C4-2B (cell line): ENCODE data around the gene TNFRSF19.

Experiments
- H3K27ac ChIP-seq: fragments of 450-650 bp; 2 replicates; pipeline ENCODE4 v1.5.1; 2017
- ZFX ChIP-seq: fragments of 450-650 bp; IDR thresholded peaks from 2 replicates; pipeline ENCODE4 v1.6.1; 2017
- TF ChIP-seq, protein P1 (sequence below): fragments of 450-650 bp; conservative IDR thresholded peaks from 2 replicates; pipeline ENCODE4 v1.5.1; 2017; ENCODE audit warnings: mild to moderate bottlenecking

The TNFRSF19 gene

DNA sequence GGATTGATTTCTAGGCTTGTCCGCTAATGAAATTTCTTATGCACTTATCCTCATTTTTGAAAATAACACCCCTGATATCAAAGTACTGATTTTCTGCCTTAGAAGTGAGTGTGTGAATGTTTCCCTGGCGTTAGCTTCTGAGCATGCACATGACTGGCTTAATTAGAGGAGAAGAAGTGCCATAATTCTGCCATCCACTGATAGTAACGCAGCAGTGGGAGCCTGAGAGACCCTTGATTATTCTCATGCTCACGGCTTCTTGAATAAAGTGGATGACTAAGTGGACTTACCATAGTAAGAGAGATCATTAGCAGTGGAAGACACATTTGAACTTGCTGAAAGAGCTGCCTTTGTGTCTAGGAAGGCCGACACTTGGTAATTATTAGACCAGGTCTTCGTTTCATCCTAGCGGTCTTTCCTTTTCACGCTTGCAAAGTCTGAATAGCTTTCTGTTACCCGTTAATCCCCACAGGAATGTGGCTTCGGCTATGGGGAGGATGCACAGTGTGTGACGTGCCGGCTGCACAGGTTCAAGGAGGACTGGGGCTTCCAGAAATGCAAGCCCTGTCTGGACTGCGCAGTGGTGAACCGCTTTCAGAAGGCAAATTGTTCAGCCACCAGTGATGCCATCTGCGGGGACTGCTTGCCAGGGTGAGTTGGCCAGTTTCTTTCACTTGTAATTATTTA lies 45.3 kb downstream of the TNFRSF19 start:
- H3K27ac ChIP-seq = no peak overlapping the region
- TF ChIP-seq, protein P1, sequence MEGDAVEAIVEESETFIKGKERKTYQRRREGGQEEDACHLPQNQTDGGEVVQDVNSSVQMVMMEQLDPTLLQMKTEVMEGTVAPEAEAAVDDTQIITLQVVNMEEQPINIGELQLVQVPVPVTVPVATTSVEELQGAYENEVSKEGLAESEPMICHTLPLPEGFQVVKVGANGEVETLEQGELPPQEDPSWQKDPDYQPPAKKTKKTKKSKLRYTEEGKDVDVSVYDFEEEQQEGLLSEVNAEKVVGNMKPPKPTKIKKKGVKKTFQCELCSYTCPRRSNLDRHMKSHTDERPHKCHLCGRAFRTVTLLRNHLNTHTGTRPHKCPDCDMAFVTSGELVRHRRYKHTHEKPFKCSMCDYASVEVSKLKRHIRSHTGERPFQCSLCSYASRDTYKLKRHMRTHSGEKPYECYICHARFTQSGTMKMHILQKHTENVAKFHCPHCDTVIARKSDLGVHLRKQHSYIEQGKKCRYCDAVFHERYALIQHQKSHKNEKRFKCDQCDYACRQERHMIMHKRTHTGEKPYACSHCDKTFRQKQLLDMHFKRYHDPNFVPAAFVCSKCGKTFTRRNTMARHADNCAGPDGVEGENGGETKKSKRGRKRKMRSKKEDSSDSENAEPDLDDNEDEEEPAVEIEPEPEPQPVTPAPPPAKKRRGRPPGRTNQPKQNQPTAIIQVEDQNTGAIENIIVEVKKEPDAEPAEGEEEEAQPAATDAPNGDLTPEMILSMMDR = no peak
- no peak for TF ChIP-seq ZFX

DNA sequence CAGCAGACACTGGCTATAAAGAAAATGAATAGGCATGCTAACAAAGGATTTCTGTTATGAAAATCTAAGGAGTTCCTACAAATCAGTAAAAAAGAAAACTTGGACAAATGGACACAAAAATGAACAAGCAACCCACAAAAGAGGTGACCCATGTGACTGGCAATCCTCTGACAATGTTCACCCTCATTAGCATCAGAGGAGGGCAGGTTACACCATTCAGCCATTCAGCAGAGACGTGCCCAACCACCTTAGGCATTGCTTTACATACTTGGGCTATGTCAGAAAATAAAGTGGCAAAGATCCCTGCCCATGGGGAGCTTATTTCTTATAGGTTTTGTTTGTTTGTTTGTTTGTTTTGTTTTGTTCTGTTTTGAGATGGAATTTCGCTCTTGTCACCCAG lies 46.0 kb downstream of the TNFRSF19 start:
- TF ChIP-seq, protein P1 = no peak
- TF ChIP-seq ZFX = no peak
- no peak overlapping the region for H3K27ac ChIP-seq

DNA sequence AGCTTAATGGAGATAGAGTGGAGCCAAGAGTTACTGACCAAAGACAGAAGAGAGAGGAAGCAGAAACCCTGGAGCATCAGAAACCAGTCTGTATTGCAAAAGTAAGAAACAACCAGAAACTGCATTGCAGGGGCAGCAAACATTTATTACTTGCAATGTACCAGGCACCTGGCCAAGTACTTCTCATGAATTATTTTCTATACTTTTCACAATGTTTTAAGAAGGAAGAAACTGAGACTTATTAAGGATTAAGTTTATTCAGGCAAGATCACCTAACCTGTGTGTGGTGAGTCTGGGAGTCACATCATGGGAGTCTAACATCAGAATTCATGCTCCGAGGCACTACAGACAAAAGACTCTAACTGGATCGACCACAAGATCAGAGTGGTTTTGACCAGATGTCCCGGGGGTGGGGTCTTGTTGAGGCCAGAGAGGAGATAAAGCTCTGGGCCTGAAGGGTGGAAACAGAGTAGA lies 47.4 kb downstream of the TNFRSF19 start:
- no peak overlapping the region for H3K27ac ChIP-seq
- TF ChIP-seq, protein P1 = no peak
- TF ChIP-seq ZFX = no peak

DNA sequence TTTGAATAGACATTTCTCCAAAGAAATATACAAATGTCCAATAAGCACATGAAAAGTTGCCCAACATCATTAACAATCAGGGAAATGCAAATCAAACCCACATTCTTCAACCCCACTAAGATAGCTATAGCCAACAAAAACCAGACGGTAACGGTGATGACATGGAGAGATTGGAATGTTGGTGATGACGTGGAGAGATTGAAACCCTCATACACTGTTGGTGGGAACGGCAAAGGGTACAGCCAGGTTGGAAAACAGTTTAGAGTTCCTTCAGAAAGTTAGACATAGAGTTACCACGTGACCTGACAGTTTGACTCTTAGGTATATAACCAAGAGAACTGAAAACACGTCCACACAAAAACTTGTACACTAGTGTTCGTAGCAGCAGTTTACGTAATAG lies 48.1 kb downstream of the TNFRSF19 start:
- no peak overlapping the region for H3K27ac ChIP-seq
- no peak for TF ChIP-seq ZFX
- TF ChIP-seq, protein P1 = no peak

DNA sequence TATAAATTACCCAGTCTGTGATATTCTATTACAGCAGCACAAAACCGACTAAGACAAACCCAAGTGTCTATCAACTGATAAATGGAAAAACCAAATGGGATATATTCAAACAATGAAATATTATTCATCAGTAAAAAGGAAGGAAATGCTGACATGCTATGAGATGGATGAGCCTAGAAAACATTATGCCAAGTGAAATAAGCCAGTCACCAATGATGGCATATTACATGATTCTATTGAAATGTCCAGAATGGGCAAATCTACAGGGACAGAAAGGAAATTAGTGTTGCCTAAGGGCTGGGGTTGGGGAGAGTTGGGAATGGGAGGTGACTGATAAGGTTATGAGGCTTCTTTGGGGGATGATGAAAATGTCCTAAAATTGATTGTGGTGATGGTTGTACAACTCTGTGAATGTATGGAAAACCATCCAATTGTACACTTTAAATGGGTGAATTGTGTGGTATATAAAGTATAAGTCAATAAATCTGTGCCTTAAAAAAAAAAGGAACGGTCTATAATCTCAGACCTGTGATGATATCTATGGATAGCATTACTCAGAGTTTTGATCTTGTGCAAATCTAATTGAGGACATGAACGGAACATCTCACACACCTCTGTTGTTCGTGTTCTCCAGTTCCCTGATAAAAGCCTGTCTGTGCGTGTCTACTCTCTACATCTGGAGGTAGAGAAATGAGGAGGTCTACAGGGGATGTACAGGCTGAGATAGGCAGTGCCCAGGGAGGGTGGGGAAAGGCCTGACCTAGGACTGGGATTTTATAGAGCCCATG lies 49.0 kb downstream of the TNFRSF19 start:
- H3K27ac ChIP-seq = no peak overlapping the region
- TF ChIP-seq, protein P1 = no peak
- no peak for TF ChIP-seq ZFX

DNA sequence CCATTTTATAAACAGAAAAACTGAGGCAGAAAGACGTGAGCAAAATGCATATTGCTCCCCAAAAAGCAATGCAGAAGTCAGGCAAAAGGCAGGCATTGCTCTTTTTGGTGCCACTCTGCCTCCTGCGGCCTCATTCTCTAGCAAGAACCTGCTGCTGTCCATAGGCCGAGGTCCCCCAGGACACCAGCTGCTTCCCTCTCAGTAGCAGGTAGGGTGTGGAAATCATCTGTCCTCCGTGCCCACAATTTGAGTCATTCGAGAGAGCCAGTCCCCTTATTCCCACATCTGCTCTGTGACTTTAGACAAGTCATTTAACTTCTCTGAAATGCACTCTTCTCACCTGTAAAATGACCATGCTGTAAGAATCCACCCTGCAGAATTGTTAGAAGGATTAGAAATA lies 50.0 kb downstream of the TNFRSF19 start:
- TF ChIP-seq ZFX = no peak; the same call in 1 of the 2 replicates
- TF ChIP-seq, protein P1 = no peak
- no peak overlapping the region for H3K27ac ChIP-seq
